ENCODE data around the gene SPATA31C1.

- TF ChIP-seq POLR2AphosphoS5 (IDR thresholded peaks at IDR 0.05; ENCODE audit: low read depth, low read length) (no peak), CTCF (IDR thresholded peaks at IDR 0.05; ENCODE audit: control extremely low read depth in 1 of 3, insufficient read depth in 1 of 3, low read depth in 1 of 3, low read length in 3 of 3) (no peak)
These were observed 37.1 kb upstream of the SPATA31C1 start for GRCh38 chr9:87880683-87881082.
